GM12801 (cell line): ENCODE results near the gene LHFPL3.

Source experiments
- CTCF ChIP-seq: IDR thresholded peaks from one replicate; pipeline ENCODE4 v1.5.1; 2011; ENCODE audit warnings: control low read depth; ENCODE audit not compliant: insufficient read length; ENCODE audit errors: extremely low read depth

Gene LHFPL3

GRCh38 chr7:104529567-104529966, 201.2 kb downstream of the LHFPL3 start:
- no peak for TF ChIP-seq CTCF

- TF ChIP-seq CTCF, result no peak
Measured at GRCh38 chr7:104530251-104530650, 201.8 kb downstream of the LHFPL3 start.

GRCh38 chr7:104534149-104534548, 205.7 kb downstream of the LHFPL3 start:
- no peak for TF ChIP-seq CTCF

GRCh38 chr7:104535841-104536240, 207.4 kb downstream of the LHFPL3 start:
- no peak for TF ChIP-seq CTCF

GRCh38 chr7:104536956-104537355, 208.6 kb downstream of the LHFPL3 start:
- no peak for TF ChIP-seq CTCF

- TF ChIP-seq CTCF, result no peak
Measured at GRCh38 chr7:104538152-104538551, 209.7 kb downstream of the LHFPL3 start.

- no peak for TF ChIP-seq CTCF
Measured at GRCh38 chr7:104541897-104542296, 213.5 kb downstream of the LHFPL3 start.

GRCh38 chr7:104548861-104549260, 220.5 kb downstream of the LHFPL3 start:
- no peak for TF ChIP-seq CTCF
